Hematopoietic multipotent progenitor cell treated with erythropoietin and hydrocortisone succinate and interleukin-3 and kit ligand, for 17 days (in vitro differentiated cells): ENCODE measurements around the gene OR2T4.

Source experiments
- DNase-seq: peaks from one replicate; pipeline ENCODE4 v3.0.0-alpha.2; 2015; ENCODE audit warnings: low spot score

Gene OR2T4

DNA sequence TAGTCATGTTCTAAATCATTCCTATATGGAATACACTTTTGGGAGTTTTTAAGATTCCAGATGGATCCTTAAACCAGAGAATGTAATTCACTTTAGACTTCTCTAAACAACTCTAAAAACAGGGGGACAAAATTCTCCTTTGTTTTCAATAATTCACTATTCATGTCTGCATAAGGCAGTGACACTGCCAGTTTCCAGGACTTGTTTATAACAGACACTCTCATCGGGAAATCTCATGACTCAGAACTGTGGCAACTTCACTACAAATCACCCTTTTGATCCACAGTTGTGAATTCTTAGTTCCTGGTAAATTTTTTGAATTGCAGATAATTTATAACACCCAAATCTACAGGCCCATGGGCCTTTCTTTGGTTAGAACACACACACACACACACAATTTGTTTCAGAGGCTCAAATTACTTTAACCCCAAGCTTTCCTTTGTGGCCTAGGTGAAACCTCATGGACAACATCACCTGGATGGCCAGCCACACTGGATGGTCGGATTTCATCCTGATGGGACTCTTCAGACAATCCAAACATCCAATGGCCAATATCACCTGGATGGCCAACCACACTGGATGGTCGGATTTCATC lies at the start of gene OR2T4:
TSS of gene OR2T4 (plus strand) at position 545 of the 595 bp plus-strand sequence. CDS start at position 545, 0 bp downstream.
- DNase-seq = no peak

DNA sequence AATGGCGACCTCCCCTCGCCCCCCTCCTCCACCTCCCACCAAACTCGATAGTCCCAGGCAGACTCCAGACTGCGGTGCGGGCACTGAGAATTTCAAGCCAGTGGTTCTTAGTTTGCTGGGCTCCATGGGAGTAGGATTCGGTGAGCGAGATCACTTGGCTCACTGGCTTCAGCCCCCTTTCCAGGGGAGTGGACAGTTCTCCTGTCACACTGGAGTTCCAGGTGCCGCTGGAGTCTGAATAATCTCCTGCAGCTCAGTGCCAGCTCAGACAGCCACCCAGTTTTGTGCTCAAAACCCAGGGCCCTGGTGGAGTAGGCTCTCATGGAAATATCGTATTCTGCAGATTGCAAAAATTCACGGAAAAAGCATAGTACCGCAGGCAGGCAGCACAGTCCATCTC lies 44.7 kb upstream of the OR2T4 start:
- no peak for DNase-seq

DNA sequence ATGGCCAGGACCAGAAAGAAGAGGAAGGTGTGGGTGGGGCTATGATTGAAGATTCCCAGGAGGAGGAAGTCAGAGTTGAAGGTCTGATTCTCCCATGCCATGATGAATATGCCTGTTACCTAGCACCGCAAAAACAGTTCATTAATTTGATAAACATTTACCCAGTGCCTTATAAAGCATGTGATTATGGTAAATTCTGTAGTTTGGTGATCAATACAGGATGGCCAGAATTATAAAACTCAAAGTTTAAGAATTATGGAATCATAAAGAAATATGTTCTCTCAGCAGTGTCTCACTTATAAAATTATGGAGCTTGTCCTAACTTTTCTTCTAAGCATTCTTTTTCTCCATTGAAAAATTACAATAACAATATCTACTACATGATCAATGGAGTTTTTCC lies 37.0 kb upstream of the OR2T4 start, which contains the start of gene OR2M7:
TSS of gene OR2M7 (minus strand) at position 101 of the 400 bp plus-strand sequence. CDS start at position 101, 0 bp downstream.
- DNase-seq = no peak

DNA sequence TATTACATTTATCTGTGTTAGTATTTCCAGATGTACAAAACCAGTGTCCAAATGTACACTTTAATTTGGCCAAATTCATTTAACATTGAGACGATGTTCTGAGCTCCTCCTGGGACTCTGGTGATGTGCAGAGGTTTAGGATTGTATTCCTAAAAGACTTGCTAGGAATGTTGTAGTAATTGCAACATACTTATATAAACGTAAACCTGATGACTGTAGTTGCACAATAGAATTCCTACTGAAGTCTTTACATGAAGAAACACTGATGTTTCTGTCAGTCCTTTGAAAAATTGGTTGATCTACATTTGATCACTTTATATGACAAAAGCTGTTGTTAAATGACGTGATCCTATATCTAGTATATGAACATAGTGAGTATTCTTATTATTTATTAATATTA lies 18.0 kb upstream of the OR2T4 start:
- no peak for DNase-seq

DNA sequence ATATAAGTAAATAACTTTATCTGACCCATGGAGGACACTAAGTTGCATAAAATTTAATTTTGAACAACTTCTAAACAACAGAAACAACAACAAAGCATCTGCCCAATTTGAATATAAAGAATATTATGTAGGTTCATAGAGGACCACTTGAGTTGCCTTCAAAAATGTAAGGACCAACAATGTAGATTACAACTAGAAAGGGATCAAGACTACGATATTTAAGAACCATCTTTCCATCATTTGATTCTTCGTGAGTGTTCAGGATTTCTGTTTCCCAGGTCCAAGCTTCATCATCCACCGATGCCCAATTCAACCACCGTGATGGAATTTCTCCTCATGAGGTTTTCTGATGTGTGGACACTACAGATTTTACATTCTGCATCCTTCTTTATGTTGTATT lies 13.0 kb upstream of the OR2T4 start, which contains the start of gene OR14C36:
TSS of gene OR14C36 (plus strand) at position 301 of the 400 bp plus-strand sequence. CDS start at position 301, 0 bp downstream.
- DNase-seq = no peak

DNA sequence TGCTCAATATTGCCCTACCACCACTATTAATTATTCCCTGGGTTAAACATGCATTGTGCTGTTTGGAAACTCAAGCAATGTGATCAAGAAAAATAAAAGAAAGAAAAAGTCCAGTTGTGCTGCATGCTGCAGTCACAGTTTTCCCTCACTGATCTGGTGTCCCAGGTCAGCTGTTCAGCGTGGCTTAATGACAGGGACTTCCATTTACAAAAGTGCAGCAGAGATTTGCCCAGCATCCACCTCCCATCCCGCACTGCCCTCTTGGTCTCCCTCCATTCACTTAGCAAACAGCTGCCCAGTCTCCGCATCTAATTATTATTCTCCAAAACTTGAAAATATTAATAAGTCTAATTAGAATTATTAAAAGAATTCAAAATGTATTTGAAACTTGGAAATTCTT lies 2.0 kb upstream of the OR2T4 start:
- no peak for DNase-seq

DNA sequence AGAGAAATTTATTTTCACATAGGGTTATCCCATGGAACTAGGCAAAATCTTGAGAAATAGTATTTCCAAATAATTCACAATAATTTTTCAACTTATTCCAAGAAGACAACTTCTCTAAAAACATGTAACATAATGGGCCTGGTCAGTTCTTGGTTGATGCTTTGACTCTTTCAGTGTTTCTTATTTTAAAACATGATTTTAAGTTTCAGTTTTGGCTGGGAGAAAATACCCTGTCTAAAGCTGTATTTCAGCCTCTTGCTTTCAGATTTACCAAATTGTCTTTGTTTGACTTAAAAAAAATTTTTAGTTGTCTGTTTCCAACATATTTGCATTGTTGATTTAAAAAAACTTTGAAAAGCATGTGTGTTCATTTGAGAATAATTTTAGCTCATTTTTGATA lies 5.1 kb downstream of the OR2T4 start:
- no peak for DNase-seq

- DNase-seq = no peak
Observed at GRCh38 chr1:248372394-248372793, 10.9 kb downstream of the OR2T4 start.

DNA sequence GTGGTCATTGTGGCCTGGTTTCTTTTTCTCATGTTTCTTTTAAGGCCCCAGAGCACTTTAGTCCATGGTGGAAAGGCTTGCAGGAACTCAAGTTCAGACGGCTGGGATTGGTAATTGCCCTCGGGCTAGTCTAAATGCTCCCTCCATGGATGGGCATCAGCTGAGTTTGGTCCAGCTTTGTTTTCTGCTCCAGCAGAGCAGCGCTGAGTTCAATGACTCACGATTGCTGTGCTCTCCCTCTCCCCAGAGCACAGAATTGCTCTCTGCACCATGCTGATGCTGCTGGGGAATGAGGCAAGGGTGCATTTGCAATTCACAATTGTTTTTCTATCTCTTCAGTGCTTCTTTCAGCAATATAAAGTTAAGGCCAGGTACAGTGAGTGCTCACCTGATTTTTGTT lies 12.3 kb downstream of the OR2T4 start:
- no peak for DNase-seq

DNA sequence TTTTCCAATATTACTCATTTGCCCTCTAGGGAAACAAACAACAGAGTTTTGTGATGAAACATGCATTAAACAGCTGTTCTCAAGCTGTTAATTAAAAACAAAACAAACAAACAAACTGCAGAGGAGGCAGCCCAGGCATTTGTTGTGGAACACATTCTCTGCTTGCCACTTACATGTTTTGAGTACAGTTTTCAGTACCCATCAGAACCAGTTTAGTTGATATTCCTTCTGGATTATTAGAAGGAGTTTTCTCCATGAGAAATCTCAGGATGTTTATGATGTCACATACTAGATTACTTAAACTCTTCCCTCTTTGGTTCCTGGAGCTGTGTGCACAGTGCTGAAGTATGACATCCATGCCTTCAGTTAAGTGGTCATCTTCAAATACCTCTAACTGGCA lies 14.0 kb downstream of the OR2T4 start, which contains the start of gene OR2T6:
TSS of gene OR2T6 (plus strand) at position 301 of the 400 bp plus-strand sequence. CDS start 11,863 bp downstream, outside the sequence.
- no peak for DNase-seq

GRCh38 chr1:248376916-248377315 lies 15.5 kb downstream of the OR2T4 start:
- DNase-seq = no peak

GRCh38 chr1:248380854-248381253 lies 19.4 kb downstream of the OR2T4 start:
- DNase-seq = no peak

DNA sequence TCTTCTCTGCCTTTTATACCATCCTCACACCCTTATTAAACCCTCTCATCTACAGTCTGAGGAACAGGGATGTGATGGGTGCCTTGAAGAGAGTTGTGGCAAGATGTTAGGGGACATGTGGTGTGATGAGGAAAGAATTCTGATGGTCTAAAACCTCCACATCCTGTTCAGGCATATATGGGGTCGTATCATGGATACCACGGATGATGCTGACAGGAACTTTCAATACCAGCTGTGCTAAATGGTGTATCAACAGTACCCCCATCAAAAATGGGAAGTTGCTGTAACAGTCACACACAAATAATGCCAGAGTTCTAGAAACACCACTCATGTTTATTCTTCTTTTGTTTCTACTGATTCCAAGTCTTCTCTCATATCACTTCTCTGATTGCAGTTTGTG lies 27.0 kb downstream of the OR2T4 start:
- no peak for DNase-seq

DNA sequence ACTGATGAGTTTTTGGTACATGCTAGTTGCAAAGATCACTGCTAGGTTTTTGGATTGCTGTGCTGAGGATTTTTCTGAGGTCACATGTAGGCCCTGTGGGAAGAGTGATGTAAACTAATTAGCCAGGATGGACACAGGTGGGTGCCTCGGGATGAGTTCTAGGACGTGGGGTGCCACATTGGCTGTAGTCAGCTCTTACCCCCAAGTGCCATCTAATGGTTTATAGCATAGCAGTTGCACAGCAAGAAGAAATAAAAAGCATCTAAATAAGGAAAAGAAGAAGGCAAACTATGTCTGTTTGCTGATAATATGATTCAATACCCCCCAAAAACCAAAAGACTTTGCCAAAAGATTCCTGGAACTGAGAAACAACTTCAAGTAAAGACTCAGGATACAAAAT lies 31.6 kb downstream of the OR2T4 start:
- no peak for DNase-seq

DNA sequence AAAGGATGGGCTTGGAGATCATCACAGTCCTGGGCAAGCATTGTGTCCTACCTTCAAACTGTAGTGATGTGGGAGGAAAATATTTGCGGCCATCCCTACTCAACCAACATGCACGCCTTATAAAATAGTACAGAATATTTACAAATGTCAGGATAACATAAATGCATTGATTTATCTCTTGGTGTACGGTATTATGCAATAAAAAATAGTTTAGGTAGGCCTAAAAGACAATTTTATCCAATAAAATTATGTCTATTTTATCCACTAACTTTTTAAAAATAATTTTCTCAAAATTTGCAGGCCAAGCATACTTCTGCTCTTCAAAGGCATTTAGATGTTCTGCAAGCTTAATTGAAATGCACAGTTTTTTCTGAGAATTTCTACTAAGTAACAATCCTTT lies 41.3 kb downstream of the OR2T4 start, which contains the start of gene OR2T1:
TSS of gene OR2T1 (plus strand) at position 301 of the 400 bp plus-strand sequence. CDS start 3,100 bp downstream, outside the sequence.
- no peak for DNase-seq

DNA sequence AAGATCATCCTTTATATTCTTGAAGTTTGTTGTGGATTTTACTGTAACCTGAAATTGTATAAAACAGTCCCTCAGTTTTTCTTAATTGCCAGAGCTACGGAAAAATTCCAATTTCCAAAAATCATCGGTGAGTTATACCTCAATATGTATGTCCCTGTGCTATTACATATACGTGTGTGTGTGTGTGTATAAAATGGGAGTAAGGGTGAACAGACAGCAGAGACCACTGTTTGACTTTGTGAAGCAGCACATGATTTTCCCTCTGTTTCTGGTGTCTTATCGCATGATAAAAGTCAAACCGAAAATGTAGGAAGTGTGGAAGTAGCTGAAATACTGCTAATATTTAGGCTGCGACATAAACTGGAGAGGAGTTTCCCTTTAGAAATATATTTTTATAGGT lies 42.6 kb downstream of the OR2T4 start:
- DNase-seq = peak; percentile 45

DNA sequence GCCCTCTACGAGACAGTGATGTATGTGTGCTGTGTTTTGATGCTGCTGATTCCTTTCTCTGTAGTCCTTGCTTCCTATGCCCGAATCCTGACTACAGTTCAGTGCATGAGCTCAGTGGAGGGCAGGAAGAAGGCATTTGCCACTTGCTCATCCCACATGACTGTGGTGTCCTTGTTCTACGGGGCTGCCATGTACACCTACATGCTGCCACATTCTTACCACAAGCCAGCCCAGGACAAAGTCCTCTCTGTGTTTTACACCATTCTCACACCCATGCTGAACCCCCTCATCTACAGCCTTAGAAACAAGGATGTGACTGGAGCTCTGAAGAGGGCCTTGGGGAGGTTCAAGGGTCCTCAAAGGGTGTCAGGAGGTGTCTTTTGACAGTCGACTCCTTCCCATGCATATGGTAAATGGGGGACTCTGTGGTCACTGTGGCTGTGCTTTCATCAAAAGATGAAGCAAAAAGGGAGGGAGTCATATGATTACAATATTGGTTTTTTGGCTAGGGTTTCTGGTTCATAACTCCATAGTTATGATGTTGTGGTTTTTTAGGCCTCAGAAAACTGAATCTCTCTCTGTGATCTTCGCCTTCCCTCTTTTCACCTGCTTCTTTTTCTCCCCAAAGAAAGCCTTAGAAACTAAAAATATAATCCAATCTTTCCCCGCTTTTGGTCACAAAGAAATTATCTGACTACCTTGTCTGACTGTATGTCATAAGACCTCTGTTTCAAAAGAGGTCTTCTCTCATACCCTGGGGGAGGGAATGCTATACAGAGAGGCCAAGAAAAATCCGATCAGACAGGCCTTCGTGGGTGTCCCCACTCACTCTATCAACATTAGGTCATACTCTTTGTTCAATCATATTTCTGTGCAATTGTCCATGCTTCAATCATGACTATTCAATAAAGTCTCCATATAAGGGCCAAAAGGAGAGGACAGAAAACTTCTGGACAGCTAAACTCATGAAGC lies 45.5 kb downstream of the OR2T4 start:
- no peak for DNase-seq
